Smooth muscle cell (in vitro differentiated cells): ENCODE data around the gene OPN1SW. TPM values are rescaled to one million over a fixed set of nuclear protein-coding genes. Genes with fewer than 3 reads are reported as not detected.

Experiments
- DNase-seq: peaks from one replicate; lab custom pipeline; 2025; ENCODE audit not compliant: unreplicated experiment; lab: John Stamatoyannopoulos, UW
- H2AFZ ChIP-seq: fragments of 200-600 bp; sonication (generic); 2 replicates; pipeline ENCODE4 v1.6.0; 2016; ENCODE audit warnings: antibody characterized with exemption, low read depth, mild to moderate bottlenecking
- H3F3A ChIP-seq: fragments of 200-600 bp; sonication (generic); 2 replicates; pipeline ENCODE4 v1.6.0; 2017; ENCODE audit warnings: antibody characterized with exemption, low read depth
- H3K27ac ChIP-seq: fragments of 200-600 bp; sonication (generic); 2 replicates; pipeline ENCODE4 v1.5.1; 2016; ENCODE audit warnings: low read depth, mild to moderate bottlenecking
- H3K27me3 ChIP-seq: fragments of 200-600 bp; sonication (generic); 2 replicates; pipeline ENCODE4 v1.6.1; 2016; ENCODE audit warnings: low read depth, mild to moderate bottlenecking
- H3K36me3 ChIP-seq: fragments of 200-600 bp; sonication (generic); 2 replicates; pipeline ENCODE4 v1.5.1; 2016; ENCODE audit warnings: low read depth
- H3K4me1 ChIP-seq: fragments of 200-600 bp; sonication (generic); 2 replicates; pipeline ENCODE4 v1.5.1; 2016; ENCODE audit warnings: low read depth
- H3K4me2 ChIP-seq: fragments of 200-600 bp; sonication (generic); 2 replicates; pipeline ENCODE4 v1.6.0; 2016; ENCODE audit warnings: mild to moderate bottlenecking
- H3K4me3 ChIP-seq: fragments of 200-600 bp; sonication (generic); 2 replicates; pipeline ENCODE4 v1.5.1; 2016; ENCODE audit warnings: mild to moderate bottlenecking
- H3K79me2 ChIP-seq: fragments of 200-600 bp; sonication (generic); 2 replicates; pipeline ENCODE4 v1.6.0; 2016; ENCODE audit warnings: low read depth, mild to moderate bottlenecking
- H3K9ac ChIP-seq: fragments of 200-600 bp; sonication (generic); 2 replicates; pipeline ENCODE4 v1.6.0; 2016; ENCODE audit warnings: low read depth
- H3K9me3 ChIP-seq: fragments of 200-600 bp; sonication (generic); replicated peaks from 2 replicates; pipeline ENCODE4 v1.5.1; 2016; ENCODE audit warnings: low read depth
- H4K20me1 ChIP-seq: fragments of 200-600 bp; sonication (generic); 2 replicates; pipeline ENCODE4 v1.6.0; 2016; ENCODE audit warnings: low read depth
- CTCF ChIP-seq: fragments of 200-600 bp; sonication (generic); IDR thresholded peaks from 2 replicates; pipeline ENCODE4 v1.5.1; 2017; ENCODE audit warnings: borderline replicate concordance, mild to moderate bottlenecking, antibody characterized with exemption; ENCODE audit not compliant: insufficient read depth, poor library complexity, severe bottlenecking
- WGBS: methylation state at CpG from one replicate; pipeline ENCODE4 v1.1.7; 2016; ENCODE audit warnings: low lambda C conversion rate; 5-methylcytosine and 5-hydroxymethylcytosine counted together
- polyA plus RNA-seq: library from polyadenylated mRNA; unstranded; fragments of >200 nt; fragmentation: Nextera tagmentation; extraction: Ambion mirVana; gene quantifications from 2 replicates; pipeline ENCODE4 v1.2.1, GENCODE V29; 2016
- total RNA-seq: library from RNA; depleted of rRNA; stranded (reverse); fragments of >200 nt; gene quantifications from 2 replicates; pipeline ENCODE4 v1.2.3, GENCODE V29; 2014

The OPN1SW gene
- total and polyA plus RNA-seq, 2 experiments from 2014 or later: 1.7 TPM; not detected in 1

GRCh38 chr7:128790315-128791041, 14.9 kb upstream of the OPN1SW start:
- Histone ChIP-seq H3F3A (no peaks in the 10 kb centered on the region), H3K27ac (no peak overlapping the region), H3K79me2 (no peaks in the 10 kb centered on the region), H3K4me1 (peaks cover 20% of the 10 kb centered on the region), H3K4me3 (peak overlapping the region; percentile 89), H3K4me2 (peak overlapping the region; percentile 98), H3K9me3 (no peaks in the 10 kb centered on the region), H3K9ac (peak overlapping the region; percentile 15), H4K20me1 (no peaks in the 10 kb centered on the region), H3K27me3 (no peaks in the 10 kb centered on the region), H2AFZ (peak overlapping the region; percentile 77), H3K36me3 (no peaks in the 10 kb centered on the region)
- 15% methylated on average over 27 of the region's 45 CpGs for WGBS
- TF ChIP-seq CTCF: no peak
- no peak for DNase-seq

GRCh38 chr7:128788446-128789412, 13.1 kb upstream of the OPN1SW start:
- H4K20me1 ChIP-seq: no peaks in the 10 kb centered on the region
- no peak overlapping the region for H3K27ac ChIP-seq
- H3K4me1 ChIP-seq: peaks cover 9% of the 10 kb centered on the region
- no peak overlapping the region for H2AFZ ChIP-seq
- H3K9me3 ChIP-seq: no peaks in the 10 kb centered on the region
- no peak overlapping the region for H3K4me2 ChIP-seq
- no peak for DNase-seq
- no peak overlapping the region for H3K9ac ChIP-seq
- H3K36me3 ChIP-seq: no peaks in the 10 kb centered on the region
- H3K27me3 ChIP-seq: no peaks in the 10 kb centered on the region
- H3F3A ChIP-seq: no peaks in the 10 kb centered on the region
- no peak for TF ChIP-seq CTCF
- 86% methylated on average over 9 of the region's 9 CpGs for WGBS
- H3K4me3 ChIP-seq: no peak overlapping the region
- no peaks in the 10 kb centered on the region for H3K79me2 ChIP-seq

GRCh38 chr7:128785738-128786137, 10.1 kb upstream of the OPN1SW start:
- H3K4me1 ChIP-seq: no peaks in the 10 kb centered on the region
- no peak overlapping the region for H3K4me3 ChIP-seq
- no peaks in the 10 kb centered on the region for H3F3A ChIP-seq
- H3K9me3 ChIP-seq: no peaks in the 10 kb centered on the region
- H3K79me2 ChIP-seq: no peaks in the 10 kb centered on the region
- DNase-seq: no peak
- H2AFZ ChIP-seq: no peak overlapping the region
- H3K4me2 ChIP-seq: no peak overlapping the region
- no peak overlapping the region for H3K9ac ChIP-seq
- H3K27me3 ChIP-seq: no peaks in the 10 kb centered on the region
- 93% methylated on average over 3 of the region's 3 CpGs for WGBS
- H3K36me3 ChIP-seq: no peaks in the 10 kb centered on the region
- no peaks in the 10 kb centered on the region for H4K20me1 ChIP-seq
- no peak for TF ChIP-seq CTCF
- H3K27ac ChIP-seq: no peak overlapping the region
